PFSK-1 (cell line): ENCODE measurements around the gene HPCAL1.

Experiments
- POLR2AphosphoS5 ChIP-seq: IDR thresholded peaks from 2 replicates; pipeline ENCODE4 v1.6.1; 2012; ENCODE audit warnings: low read depth, mild to moderate bottlenecking, control low read depth, low read length, moderate library complexity
- SIN3A ChIP-seq: IDR thresholded peaks from 2 replicates; pipeline ENCODE4 v1.6.1; 2012; ENCODE audit warnings: mild to moderate bottlenecking, low read length, moderate library complexity, borderline replicate concordance; ENCODE audit not compliant: insufficient read depth
- TAF1 ChIP-seq: IDR thresholded peaks from 2 replicates; pipeline ENCODE4 v1.6.1; 2012; ENCODE audit warnings: low read length, control low read depth, borderline replicate concordance; ENCODE audit not compliant: insufficient read depth
- TF ChIP-seq, protein P1 (sequence below), 2 experiments: IDR thresholded peaks; 2 replicates each; pipeline versions ENCODE4 v1.6.1 to v1.8.0; 2011 to 2012; ENCODE audit warnings: low read depth in 2 of 2, low read length in 2 of 2, control low read depth in 1 of 2, inconsistent platforms in 1 of 2, mild to moderate bottlenecking in 1 of 2, moderate library complexity in 1 of 2; ENCODE audit not compliant: insufficient read depth in 1 of 2

DNA sequence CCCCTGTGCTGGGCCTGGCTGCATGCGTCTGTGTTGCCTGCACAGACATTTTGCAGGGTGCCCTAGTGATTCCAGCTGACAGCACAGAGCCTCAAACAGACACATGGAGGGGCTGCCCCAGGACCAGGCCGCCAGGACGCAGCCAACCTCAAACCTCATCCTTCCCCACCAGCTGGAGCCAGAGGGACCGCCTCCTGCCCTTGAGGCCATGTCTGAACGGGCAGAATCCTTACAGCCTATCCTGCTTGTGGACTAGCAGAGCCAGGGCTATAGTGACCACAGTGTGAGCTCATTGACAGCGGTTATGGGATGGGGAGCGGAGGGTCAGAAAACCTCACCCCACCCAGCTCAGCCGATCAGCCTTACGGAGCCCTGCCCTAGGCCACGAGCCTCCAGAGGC lies 123.0 kb downstream of the HPCAL1 start:
- TF ChIP-seq TAF1 (no peak), POLR2AphosphoS5 (no peak), SIN3A (no peak)
- TF ChIP-seq, protein P1, sequence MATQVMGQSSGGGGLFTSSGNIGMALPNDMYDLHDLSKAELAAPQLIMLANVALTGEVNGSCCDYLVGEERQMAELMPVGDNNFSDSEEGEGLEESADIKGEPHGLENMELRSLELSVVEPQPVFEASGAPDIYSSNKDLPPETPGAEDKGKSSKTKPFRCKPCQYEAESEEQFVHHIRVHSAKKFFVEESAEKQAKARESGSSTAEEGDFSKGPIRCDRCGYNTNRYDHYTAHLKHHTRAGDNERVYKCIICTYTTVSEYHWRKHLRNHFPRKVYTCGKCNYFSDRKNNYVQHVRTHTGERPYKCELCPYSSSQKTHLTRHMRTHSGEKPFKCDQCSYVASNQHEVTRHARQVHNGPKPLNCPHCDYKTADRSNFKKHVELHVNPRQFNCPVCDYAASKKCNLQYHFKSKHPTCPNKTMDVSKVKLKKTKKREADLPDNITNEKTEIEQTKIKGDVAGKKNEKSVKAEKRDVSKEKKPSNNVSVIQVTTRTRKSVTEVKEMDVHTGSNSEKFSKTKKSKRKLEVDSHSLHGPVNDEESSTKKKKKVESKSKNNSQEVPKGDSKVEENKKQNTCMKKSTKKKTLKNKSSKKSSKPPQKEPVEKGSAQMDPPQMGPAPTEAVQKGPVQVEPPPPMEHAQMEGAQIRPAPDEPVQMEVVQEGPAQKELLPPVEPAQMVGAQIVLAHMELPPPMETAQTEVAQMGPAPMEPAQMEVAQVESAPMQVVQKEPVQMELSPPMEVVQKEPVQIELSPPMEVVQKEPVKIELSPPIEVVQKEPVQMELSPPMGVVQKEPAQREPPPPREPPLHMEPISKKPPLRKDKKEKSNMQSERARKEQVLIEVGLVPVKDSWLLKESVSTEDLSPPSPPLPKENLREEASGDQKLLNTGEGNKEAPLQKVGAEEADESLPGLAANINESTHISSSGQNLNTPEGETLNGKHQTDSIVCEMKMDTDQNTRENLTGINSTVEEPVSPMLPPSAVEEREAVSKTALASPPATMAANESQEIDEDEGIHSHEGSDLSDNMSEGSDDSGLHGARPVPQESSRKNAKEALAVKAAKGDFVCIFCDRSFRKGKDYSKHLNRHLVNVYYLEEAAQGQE (IDR thresholded peaks at IDR 0.05; ENCODE audit: insufficient read depth in 1 of 2, low read depth in 2 of 2, low read length in 2 of 2): no peak
